Fibroblast of mammary gland (primary cell): ENCODE data around the gene SH3GLB2.
A peak's percentile ranks its signal among the peaks of the same experiment; 100 is the strongest.

Experiments used
- DNase-seq: peaks from one replicate; pipeline ENCODE4 v3.0.0-alpha.2; 2010; ENCODE audit warnings: low read depth
- H3K4me3 ChIP-seq: 2 replicates; pipeline ENCODE4 v1.5.1; 2011; ENCODE audit warnings: low read depth, mild to moderate bottlenecking, low read length, moderate library complexity; ENCODE audit not compliant: control insufficient read depth
- TF ChIP-seq, protein P1 (sequence below): conservative IDR thresholded peaks from 2 replicates; pipeline ENCODE4 v1.5.1; 2011; ENCODE audit warnings: low read depth, low read length, inconsistent platforms; ENCODE audit not compliant: control insufficient read depth, insufficient read depth

Gene SH3GLB2

DNA sequence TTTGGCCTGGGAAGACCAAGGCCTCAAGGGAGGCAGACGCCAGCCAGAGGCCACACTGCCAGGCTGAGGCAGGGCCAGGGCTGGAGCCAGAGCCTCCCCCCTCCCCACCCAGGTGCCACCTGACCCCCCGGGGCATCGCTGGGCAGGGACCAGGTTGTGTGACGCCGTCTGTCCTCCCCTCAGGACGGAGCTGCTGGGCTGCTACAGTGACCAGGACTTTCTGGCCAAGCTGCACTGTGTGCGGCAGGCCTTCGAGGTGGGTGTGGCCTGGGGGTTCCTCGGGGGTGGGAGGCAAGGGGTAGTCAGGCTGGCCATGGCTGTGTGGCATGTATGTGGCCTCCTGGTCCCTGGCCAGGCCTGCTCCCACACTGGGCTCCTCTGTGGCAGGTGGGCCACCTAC is 34.9 kb upstream of the SH3GLB2 start:
- DNase-seq, result no peak
- TF ChIP-seq, protein P1, sequence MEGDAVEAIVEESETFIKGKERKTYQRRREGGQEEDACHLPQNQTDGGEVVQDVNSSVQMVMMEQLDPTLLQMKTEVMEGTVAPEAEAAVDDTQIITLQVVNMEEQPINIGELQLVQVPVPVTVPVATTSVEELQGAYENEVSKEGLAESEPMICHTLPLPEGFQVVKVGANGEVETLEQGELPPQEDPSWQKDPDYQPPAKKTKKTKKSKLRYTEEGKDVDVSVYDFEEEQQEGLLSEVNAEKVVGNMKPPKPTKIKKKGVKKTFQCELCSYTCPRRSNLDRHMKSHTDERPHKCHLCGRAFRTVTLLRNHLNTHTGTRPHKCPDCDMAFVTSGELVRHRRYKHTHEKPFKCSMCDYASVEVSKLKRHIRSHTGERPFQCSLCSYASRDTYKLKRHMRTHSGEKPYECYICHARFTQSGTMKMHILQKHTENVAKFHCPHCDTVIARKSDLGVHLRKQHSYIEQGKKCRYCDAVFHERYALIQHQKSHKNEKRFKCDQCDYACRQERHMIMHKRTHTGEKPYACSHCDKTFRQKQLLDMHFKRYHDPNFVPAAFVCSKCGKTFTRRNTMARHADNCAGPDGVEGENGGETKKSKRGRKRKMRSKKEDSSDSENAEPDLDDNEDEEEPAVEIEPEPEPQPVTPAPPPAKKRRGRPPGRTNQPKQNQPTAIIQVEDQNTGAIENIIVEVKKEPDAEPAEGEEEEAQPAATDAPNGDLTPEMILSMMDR, result no peak

GRCh38 chr9:129060991-129061390 is 32.9 kb upstream of the SH3GLB2 start:
- TF ChIP-seq, protein P1, result no peak
- no peak overlapping the region for H3K4me3 ChIP-seq
- no peak for DNase-seq

More for the DNA sequence above, 34.9 kb upstream of the SH3GLB2 start:
- no peak overlapping the region for H3K4me3 ChIP-seq

- no peak overlapping the region for H3K4me3 ChIP-seq
- TF ChIP-seq, protein P1, result no peak
- no peak for DNase-seq
These were observed 32.0 kb upstream of the SH3GLB2 start for GRCh38 chr9:129059796-129060785.

GRCh38 chr9:129058965-129059795 is 31.0 kb upstream of the SH3GLB2 start:
- H3K4me3 ChIP-seq, result no peak overlapping the region
- peak; percentile 81 for DNase-seq
- TF ChIP-seq, protein P1, result no peak

DNA sequence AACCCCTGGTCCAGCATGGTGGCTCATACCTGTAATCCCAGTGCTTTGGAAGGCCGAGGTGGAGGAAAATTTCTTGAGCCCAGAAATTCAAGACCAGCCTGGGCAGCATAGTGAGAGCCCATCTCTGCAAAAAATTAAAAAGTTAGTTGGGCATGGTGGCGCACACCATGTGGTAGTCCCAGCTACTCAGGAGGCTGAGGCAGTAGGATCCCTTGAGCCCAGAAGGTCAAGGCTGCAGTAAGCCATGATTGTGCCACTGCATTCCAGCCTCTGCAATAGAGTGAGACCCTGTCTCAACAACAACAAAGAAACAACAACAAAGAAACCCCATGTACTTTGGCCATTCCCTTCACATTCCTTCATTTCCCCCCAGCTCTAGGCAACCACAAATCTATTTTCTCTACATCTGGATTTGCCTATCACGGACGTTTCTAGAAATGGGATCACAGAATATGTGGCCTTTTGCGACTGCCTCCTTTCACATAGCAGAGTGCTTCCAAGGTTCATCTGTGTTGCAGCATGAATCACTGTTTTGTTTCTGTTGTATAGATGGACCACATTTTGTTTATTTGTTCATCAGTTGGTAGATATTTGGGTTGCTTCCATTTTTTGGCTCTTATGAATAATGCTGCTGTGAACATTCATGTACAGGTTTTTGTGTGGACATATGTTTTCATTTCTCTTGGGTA is 26.2 kb upstream of the SH3GLB2 start:
- TF ChIP-seq, protein P1, result no peak
- DNase-seq, result peak; percentile 18
- no peak overlapping the region for H3K4me3 ChIP-seq

GRCh38 chr9:129053020-129053419 is 24.9 kb upstream of the SH3GLB2 start:
- no peak overlapping the region for H3K4me3 ChIP-seq
- TF ChIP-seq, protein P1, result no peak
- no peak for DNase-seq
